HG03025 (cell line): Measurements from ENCODE around the gene ABHD15.

Source experiments
- ATAC-seq: cut with Tn5 transposase; IDR thresholded peaks from one replicate; pipeline ENCODE4 v1.9.1; 2021; ENCODE audit warnings: mild to moderate bottlenecking, moderate library complexity; ENCODE audit not compliant: unreplicated experiment, low FRiP score

The ABHD15 gene

DNA sequence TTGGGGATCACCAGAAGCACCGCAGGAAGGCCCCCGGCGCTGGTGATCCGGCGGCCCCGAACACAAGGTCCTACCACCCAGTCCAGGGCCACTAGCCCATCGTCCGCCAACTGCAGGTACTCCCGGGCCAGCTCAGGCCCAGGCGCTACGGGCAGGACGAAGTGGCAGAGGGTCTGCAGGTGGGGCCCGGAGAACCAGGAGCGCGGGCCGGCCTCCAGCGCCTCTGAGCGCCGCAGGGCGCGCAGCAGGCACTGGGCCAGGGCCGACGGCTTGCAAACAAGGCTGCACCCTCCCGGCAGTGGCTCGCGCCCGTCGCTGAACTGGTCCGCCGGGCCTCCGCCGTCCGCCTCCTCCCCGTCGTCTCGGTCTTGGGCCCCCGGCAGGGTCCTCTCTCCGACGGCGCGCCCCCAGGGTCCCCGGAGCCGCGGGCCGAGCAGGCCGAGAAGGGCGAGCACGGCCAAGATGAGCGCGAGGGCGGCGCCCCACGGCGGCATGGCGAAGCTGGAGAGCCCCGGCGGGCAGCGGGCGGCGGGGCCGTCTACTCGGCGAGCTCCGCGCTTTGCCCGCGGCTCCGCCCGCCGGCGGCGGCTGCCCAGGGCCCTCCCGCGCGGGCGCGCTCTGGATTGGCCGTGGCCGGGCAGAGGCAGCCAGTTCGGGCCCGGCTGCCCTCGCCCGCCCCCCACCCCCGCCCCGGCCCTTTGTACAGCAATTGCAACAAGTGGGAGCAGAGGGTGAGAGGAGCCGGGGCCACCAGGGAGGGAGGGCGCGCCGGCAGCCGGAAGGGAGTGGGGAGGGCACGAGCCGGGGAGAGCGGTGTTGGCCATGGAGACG is at the start of gene ABHD15:
ABHD15 (minus strand) TSS at position 565 of the 831 bp plus-strand sequence; CDS start at position 494, 71 bp downstream.
- no peak for ATAC-seq

DNA sequence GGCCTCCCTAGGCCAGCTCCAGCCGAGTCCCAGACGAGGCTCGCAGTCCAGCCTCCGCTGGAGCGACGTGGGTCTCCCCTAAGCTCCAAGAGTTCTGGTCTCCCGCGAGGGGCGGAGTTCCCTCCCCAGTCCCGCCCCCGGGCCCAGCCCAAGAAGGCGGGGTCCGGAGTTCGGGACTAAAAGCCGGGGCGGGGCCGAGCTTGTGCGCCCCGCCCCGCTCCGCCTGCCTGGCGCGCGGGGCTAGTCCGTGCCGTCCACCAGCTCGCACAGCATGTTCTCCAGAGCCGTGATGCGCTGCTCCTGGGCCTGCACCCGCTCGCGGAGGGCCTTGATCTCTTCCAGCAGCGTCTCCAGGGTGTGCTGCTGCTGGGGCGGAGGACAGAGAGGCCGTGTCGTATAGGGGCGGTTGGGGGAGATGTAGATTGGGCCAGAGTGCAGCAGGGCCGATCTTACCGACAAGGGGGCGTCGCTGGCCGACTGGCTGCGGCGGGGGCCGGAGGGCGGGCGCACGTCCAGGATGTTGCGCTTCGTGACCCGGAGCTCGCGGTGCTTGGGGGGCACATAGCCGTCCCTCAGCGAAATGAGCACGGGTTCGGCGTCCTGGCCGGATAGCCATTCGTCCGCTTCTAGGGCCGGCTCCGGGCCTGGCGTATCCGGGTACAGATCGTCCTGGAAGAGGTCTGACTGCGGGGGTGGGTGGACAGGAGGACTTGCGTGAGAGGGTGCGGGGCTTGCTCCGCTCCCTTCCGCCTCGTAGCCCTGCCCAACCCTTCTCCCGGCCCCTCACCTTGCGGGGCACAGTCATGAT is 48.9 kb upstream of the ABHD15 start:
- ATAC-seq = no peak

DNA sequence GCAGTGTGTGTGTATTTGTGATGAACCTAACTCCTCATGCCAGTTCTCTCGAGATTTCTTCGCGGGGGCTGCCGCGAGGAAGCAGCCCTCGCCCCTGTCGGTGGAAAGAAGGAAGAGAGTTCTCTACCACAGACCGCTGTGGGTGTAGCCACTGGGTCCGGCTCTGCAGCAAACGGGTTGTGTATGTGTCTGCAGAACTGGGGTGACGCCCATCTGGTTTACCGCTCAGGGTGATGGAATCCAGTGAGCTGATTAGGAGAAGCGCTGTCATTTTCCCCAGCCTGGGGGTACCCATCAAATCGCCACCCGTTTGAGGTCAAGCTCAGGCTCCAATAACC is 48.2 kb upstream of the ABHD15 start:
- no peak for ATAC-seq

DNA sequence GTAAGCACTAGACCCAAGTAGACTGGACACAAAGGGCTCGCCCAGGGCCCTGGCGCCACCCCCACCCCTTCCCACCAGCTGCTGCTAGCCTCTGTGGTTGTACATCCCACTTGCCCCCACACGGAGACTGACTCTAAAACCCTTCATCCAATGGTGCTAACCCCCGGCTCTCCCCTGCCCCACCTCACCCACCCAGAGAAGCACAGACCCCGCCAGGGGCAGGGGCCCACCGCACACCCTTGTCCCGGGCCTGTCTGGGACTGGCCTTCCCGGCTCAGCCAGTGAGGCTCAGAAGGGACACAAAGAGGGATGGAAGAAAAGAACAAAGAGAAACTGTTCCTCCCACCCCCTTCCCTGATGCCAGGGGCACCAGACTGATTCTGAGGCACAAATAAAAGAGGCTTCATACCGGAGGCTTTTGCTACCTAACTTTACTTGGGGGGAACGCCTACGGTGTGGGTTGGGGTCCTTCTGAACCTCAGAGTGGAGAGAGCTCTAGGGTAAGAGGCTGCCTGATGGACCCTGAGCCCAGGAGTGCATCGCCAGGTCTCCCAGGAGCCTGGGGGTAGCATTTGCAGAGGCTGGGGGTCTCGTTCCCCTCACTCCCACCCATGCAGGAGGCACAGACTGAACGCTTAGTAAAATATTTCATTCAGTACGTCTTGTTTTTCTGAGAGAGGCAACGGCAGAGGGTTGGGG is 47.7 kb upstream of the ABHD15 start:
- no peak for ATAC-seq

GRCh38 chr17:29613856-29614255 is 47.0 kb upstream of the ABHD15 start:
- no peak for ATAC-seq

- ATAC-seq = no peak
Measured at GRCh38 chr17:29613352-29613837, 46.6 kb upstream of the ABHD15 start.

- ATAC-seq = no peak
Measured at GRCh38 chr17:29612404-29613280, 45.8 kb upstream of the ABHD15 start.

- no peak for ATAC-seq
Measured at GRCh38 chr17:29612094-29612403, 45.2 kb upstream of the ABHD15 start.

GRCh38 chr17:29611351-29612093 is 44.7 kb upstream of the ABHD15 start:
- no peak for ATAC-seq

GRCh38 chr17:29610395-29610794 is 43.6 kb upstream of the ABHD15 start:
- ATAC-seq = no peak

DNA sequence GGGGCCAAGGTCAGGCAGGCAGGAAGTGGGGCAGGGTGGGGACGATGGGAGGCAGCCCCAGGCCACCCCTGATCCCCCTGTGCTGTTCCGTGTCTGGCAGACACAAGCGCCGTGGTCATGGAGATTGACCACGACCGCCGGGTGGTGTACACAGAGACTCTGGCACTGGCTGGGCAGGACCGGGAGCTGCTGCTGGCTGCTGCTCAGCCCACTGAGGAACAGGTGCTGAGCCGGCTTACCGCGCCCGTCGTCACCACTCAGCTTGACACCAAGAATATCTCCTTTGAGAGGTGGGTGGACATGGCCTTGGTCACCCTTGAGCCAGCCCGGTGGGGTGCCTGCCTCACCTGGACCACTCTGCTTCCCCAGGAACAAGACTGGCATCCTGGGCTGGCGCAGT is 42.1 kb upstream of the ABHD15 start:
- no peak for ATAC-seq

DNA sequence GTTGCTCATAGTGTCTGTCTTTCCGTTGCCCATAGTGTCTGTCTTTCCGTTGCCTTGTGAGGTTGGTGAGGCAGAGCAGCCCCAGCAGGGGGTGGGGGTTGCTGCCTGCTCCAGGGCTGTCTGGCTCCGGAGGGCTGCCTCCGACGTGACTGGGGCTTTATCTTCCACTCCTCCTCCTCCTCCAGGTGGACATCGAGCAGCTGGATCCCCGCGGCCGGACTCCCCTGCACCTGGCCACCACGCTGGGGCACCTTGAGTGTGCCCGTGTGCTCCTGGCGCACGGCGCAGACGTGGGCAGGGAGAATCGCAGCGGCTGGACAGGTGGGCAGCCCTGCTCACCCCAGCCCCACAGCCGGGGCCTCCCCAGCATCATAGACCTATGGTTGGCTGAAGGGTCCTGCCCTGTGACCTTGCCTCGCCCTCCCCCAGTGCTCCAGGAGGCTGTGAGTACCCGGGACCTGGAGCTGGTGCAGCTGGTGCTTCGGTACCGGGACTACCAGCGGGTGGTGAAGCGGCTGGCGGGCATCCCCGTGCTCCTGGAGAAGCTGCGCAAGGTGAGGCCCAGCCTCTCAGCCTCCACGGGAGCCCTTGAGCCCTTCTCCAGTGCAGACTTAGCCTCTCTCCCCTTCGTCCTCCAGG is 40.8 kb upstream of the ABHD15 start:
- no peak for ATAC-seq

DNA sequence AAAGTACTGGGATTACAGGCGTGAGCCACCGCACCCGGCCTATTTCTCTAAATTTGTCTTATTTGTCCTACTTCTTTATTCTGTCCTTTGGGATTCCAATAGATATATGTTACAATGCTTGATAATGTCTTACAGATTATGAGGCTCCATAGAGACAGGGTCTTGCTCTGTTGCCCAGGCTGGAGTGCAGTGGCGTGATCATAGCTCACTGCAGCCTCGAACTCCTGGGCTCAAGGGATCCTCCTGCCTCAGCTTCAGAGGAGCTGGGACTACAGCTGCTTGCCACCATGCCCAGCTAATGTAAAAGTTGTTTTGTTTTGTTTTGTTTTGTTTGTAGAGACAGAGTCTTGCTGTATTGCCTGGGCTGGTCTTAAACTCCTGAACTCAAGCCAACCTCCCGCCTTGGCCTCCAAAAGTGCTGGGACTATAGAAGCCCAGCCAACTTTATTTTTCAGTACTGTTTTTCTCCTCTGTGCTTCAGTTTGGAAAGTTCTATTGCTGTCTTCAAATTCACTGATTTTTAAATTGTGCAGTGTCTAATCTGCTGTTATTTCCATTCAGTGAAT is 36.4 kb upstream of the ABHD15 start:
- ATAC-seq = no peak

- no peak for ATAC-seq
Measured at GRCh38 chr17:29597361-29598172, 30.7 kb upstream of the ABHD15 start.

DNA sequence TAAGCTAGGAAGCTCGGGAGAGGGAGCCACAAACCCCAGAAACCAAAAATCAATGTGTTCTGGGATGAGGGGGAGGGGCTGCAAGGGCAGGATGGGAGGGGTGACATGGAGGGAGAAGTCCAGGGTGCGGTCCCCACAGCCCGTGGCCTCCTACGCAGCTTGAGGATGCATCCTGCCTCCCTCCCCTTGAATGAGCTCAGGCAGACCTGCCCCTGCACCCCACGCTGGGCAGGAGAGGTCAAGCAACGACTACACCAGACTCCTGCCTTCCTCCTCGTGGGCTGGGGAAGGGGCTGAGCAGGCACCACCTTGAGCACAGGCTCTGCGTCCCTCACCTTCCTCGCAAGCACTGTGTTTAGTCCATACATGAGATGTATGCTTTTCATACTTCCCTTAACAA is 30.0 kb upstream of the ABHD15 start:
- ATAC-seq = no peak

DNA sequence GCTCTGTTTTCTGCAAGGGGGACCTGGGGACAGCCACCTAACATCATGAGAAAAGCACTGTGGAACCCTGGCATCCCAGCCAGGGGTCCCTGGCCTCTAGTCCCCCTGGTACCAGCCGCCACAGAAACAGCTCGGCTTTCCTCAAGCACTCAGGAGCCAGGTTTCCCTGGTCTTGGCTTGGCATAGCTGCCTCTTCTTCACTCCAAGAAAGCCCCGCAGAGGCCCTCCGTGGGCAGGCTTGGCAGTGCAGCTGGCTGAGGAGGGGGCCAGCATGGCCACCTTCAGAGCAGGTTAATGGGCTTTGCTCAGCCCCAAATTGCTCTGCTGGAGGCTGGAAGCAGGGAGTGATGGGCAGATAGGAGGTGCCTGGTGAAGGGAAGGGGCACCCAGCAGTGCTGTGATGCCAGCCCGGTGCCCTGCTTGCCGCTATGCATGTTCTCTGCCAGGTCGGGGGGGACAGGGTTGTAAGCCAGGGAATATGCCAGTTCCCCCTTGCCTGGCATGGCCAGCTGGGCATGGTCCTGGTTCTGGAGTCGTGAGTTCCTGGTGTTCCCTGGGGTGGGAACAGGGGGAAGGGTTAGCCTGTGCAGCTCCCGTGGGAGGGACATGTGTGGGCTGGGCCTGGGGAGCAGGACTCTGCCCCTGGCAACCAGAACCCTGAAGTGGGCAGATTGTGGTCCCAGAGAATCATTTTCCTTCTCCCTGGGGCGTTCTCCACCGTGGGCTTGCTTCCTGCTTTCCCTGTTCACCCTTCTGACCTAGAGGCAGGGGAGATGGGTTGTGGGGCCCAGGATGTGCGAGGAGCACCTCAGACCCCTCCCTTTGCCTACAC is 29.3 kb upstream of the ABHD15 start:
- no peak for ATAC-seq
